ENCODE data around the gene LCMT2. TPM values are rescaled to one million over a fixed set of nuclear protein-coding genes. Genes with fewer than 3 reads are reported as not detected.

Gene LCMT2
- total RNA-seq, 4 donors from 2014 or later = 4.9 to 8.9 (median 5.9) TPM

DNA sequence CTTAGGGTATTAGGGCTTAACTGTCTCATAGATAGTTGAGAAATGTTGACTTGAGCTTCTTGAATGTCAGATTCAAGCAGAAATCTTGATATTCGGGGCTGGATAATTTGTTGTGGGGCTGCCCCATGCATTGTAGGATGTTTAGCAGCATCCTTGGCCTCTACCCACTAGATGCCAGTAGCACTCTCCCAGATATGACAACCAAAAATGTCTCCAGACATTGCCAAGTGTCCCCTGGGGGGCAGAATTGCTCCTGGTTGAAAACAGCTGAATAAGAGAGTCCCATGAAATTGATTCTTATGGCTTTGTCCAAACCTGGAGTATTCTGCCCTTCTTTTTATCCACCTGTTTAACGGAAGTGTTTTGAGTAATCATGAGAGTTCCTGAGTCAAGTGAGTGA, 15.9 kb upstream of the LCMT2 start:
- TF ChIP-seq POLR2A (IDR thresholded peaks at IDR 0.05) = no peak
- TF ChIP-seq, protein P1, sequence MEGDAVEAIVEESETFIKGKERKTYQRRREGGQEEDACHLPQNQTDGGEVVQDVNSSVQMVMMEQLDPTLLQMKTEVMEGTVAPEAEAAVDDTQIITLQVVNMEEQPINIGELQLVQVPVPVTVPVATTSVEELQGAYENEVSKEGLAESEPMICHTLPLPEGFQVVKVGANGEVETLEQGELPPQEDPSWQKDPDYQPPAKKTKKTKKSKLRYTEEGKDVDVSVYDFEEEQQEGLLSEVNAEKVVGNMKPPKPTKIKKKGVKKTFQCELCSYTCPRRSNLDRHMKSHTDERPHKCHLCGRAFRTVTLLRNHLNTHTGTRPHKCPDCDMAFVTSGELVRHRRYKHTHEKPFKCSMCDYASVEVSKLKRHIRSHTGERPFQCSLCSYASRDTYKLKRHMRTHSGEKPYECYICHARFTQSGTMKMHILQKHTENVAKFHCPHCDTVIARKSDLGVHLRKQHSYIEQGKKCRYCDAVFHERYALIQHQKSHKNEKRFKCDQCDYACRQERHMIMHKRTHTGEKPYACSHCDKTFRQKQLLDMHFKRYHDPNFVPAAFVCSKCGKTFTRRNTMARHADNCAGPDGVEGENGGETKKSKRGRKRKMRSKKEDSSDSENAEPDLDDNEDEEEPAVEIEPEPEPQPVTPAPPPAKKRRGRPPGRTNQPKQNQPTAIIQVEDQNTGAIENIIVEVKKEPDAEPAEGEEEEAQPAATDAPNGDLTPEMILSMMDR (IDR thresholded peaks at IDR 0.05) = no peak
- DNase-seq (ENCODE audit: low spot score in 2 of 2) = no peak
- intact Hi-C loops (cut with DNase I; ENCODE audit: low total_unique reads) = no loop called here
- no peak overlapping the region for H3K4me3 ChIP-seq (ENCODE audit: low read depth, poor library complexity, severe bottlenecking)
- WGBS, 2 donors = 89 to 99% methylated on average over 2 of the region's 2 CpGs

GRCh38 chr15:43330780-43331087, 361 bp upstream of the LCMT2 start:
- peak overlapping the region; percentile 74 for H3K4me3 ChIP-seq (ENCODE audit: low read depth, poor library complexity, severe bottlenecking)
- no peak for DNase-seq (ENCODE audit: low spot score in 2 of 2)
- intact Hi-C loops (cut with DNase I; ENCODE audit: low total_unique reads) = no loop called here
- 4 to 7% methylated on average over 7 of the region's 7 CpGs for WGBS, 2 donors
- TF ChIP-seq, protein P1 (IDR thresholded peaks at IDR 0.05) = no peak
- TF ChIP-seq POLR2A (IDR thresholded peaks at IDR 0.05) = no peak

DNA sequence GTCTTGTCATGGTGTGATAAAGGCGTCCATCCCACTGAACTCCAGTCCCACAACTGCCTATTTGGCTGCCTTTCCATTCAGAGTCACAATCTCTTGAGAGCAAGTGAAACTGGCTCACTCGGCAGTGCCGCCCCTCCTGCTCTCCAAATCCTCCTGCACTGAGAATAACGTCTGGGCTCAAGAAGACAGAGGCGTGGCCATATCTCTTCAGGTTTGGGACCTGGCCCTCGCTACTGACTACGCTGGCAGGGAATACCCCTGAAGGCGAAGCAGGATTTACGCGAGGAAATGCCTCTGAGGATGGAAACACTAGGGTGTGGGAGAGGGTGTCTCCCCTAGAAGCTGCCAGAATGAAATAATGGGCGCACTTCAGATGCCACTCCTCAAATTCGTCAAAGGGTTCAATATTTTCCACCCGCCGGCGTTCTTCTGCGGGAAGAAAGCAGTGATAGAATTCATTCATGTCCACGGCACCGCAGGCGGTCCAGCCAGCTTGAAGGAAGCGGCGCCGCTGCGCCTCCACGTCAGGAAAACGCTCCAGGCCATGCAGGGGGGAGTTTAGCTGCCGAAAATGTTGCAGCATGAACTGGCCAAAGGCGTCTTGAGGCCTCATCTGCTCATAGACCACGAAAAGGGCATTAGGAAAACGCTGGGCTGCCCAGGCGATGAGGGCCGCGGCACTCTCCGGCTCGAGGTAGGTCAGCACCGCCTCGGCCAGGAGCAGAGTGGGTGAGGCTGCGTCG, 985 bp downstream of the LCMT2 start:
- H3K4me3 ChIP-seq (ENCODE audit: low read depth, poor library complexity, severe bottlenecking) = peak overlapping the region; percentile 74
- intact Hi-C loops (cut with DNase I; ENCODE audit: low total_unique reads) = no loop called here
- peak in 1 of 2 donors; percentile 15 for DNase-seq (ENCODE audit: low spot score in 2 of 2)
- TF ChIP-seq POLR2A (IDR thresholded peaks at IDR 0.05) = no peak
- TF ChIP-seq, protein P1 (IDR thresholded peaks at IDR 0.05) = no peak
- 13% methylated on average over 33 to 35 of the region's 38 CpGs for WGBS, 2 donors

DNA sequence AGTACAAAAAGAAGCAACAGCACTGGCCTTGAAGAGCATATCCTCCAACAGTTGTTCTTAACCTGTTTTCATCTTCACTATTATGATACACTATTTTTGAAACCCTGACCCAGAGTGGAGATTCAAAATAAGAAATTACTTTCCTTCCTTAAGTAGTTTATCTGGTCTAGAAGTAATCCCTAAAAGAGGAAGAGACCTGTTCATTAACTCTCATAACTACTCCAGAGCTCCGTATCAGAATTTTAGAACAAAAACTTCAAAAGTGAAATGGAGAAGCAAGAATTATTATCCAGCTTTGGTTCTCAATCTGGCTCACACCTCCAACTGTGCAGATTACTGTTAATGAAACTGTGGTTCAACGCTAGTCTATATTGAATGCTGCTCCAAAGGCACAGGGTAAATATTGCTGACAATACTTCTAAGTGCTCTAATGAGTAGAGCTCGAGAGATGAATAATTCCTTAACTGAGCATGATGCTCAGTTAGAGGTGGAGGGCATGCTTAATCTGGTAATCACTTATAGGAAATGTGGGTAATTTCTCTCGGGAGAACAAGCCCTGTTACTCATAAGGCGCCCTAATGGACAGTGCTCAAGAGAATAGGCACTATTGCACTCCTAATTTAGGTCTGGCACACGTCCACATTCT, 5.2 kb downstream of the LCMT2 start:
- 75 to 79% methylated on average over 6 of the region's 6 CpGs for WGBS, 2 donors
- no peak for TF ChIP-seq POLR2A (IDR thresholded peaks at IDR 0.05)
- TF ChIP-seq, protein P1 (IDR thresholded peaks at IDR 0.05) = no peak
- no peak overlapping the region for H3K4me3 ChIP-seq (ENCODE audit: low read depth, poor library complexity, severe bottlenecking)
- intact Hi-C loops (cut with DNase I; ENCODE audit: low total_unique reads) = no loop called here
- DNase-seq (ENCODE audit: low spot score in 2 of 2) = no peak

- DNase-seq (ENCODE audit: low spot score in 2 of 2) = no peak
- 80 to 87% methylated on average over 4 of the region's 4 CpGs for WGBS, 2 donors
- intact Hi-C loops (cut with DNase I; ENCODE audit: low total_unique reads) = no loop called here
- TF ChIP-seq, protein P1 (IDR thresholded peaks at IDR 0.05) = no peak
- no peak for TF ChIP-seq POLR2A (IDR thresholded peaks at IDR 0.05)
- H3K4me3 ChIP-seq (ENCODE audit: low read depth, poor library complexity, severe bottlenecking) = no peak overlapping the region
Observed at GRCh38 chr15:43318990-43319771, 11.2 kb downstream of the LCMT2 start.

Data from lower leg skin (tissue), 4 donors.